Heart left ventricle (tissue), 16 donors: ENCODE results near the gene RPS19. TPM values are rescaled to one million over a fixed set of nuclear protein-coding genes. Genes with fewer than 3 reads are reported as not detected.
A peak's percentile ranks its signal among the peaks of the same experiment; 100 is the strongest.
"Not testable (repeated sequence)": the region's sequence is repeated elsewhere in the genome, so short reads cannot be mapped to it uniquely, and the experiment has no call there.

Experiments used
- ATAC-seq, 4 donors: fragments of 200-7000 bp; cut with Tn5 transposase; one replicate each; pipeline ENCODE4 v1.9.1; 2020 to 2022; ENCODE audit warnings: moderate library complexity in 4 of 4, mild to moderate bottlenecking in 3 of 4, moderate number of reproducible peaks in 1 of 4
- DNase-seq, 5 donors: peaks; one replicate each; pipeline ENCODE4 v3.0.0-alpha.2; 2020
- H3K27ac ChIP-seq, 12 donors: fragments of 200-600 bp; sonication (generic) in 4 of 12; one replicate each; pipeline versions ENCODE4 v1.5.0 to v1.8.0; 2016 to 2022; ENCODE audit warnings: mild to moderate bottlenecking in 2 of 12
- H3K27me3 ChIP-seq, 9 donors: fragments of 200-600 bp; sonication (generic) in 2 of 9; one replicate each; pipeline versions ENCODE4 v1.5.1 to v1.8.0; 2016 to 2022; ENCODE audit warnings: mild to moderate bottlenecking in 3 of 9
- H3K36me3 ChIP-seq, 9 donors: fragments of 200-600 bp; sonication (generic) in 2 of 9; one replicate each; pipeline versions ENCODE4 v1.5.0 to v1.8.0; 2018 to 2022; ENCODE audit warnings: mild to moderate bottlenecking in 2 of 9
- H3K4me1 ChIP-seq, 12 donors: fragments of 200-600 bp; sonication (generic) in 4 of 12; one replicate each; pipeline versions ENCODE4 v1.5.0 to v1.8.0; 2016 to 2022; ENCODE audit warnings: mild to moderate bottlenecking in 3 of 12
- H3K4me3 ChIP-seq, 12 donors: fragments of 200-600 bp; sonication (generic) in 4 of 12; one replicate each; pipeline versions ENCODE4 v1.5.0 to v1.8.0; 2017 to 2022; ENCODE audit warnings: mild to moderate bottlenecking in 9 of 12, moderate library complexity in 4 of 12
- H3K9me3 ChIP-seq, 12 donors: fragments of 200-600 bp; sonication (generic) in 4 of 12; one replicate each; pipeline versions ENCODE4 v1.5.0 to v1.8.0; 2016 to 2022; ENCODE audit warnings: mild to moderate bottlenecking in 1 of 12
- POLR2A ChIP-seq, 2 donors: fragments of 450-650 bp; IDR thresholded peaks; one replicate each; pipeline ENCODE4 v1.6.1; 2017; ENCODE audit warnings: antibody characterized with exemption in 2 of 2, mild to moderate bottlenecking in 2 of 2, moderate library complexity in 2 of 2
- whole genome bisulfite sequencing, 4 donors: extraction: QIAGEN DNeasy Blood & Tissue Kit in 2 of 4; methylation state at CpG; one replicate each; pipeline versions ENCODE4 v1.1.5 to v1.1.7; 2013 to 2018; 5-methylcytosine and 5-hydroxymethylcytosine counted together
- intact Hi-C, 10 donors: fragments of 100-400 bp; cut with DNase I; formaldehyde crosslinking; loops; one replicate each; pipeline versions ENCODE4 v1.11.1 to v1.14.2; 2022
- polyA plus RNA-seq, 2 donors: library from polyadenylated mRNA; stranded (reverse); fragments of 200-250 nt; gene quantifications; one replicate each; pipeline ENCODE4 v1.2.3, GENCODE V29; 2013
- total RNA-seq, 9 donors: library from RNA; depleted of rRNA in 2 of 9; stranded (reverse); fragments of >200 nt in 2 of 9; fragmentation: NEBNext Ultra II Directional in 3 of 9; extraction: Animal tissue kit (Norgen Biotek cat#: 25700) in 3 of 9; gene quantifications; one replicate each; pipeline versions ENCODE4 v1.1.0 to v1.2.4, GENCODE V29; 2016 to 2023
- TF ChIP-seq, protein P1 (sequence below), 12 donors: fragments of 200-600 bp; sonication (generic) in 4 of 12; IDR thresholded peaks; one replicate each; pipeline versions ENCODE4 v1.5.0 to v1.8.0; 2018 to 2022; ENCODE audit warnings: antibody characterized with exemption in 12 of 12, mild to moderate bottlenecking in 5 of 12
- donor health status: ischemic (EF 13 %, LVEDD 7.1; RV severe dilation, severe dysfunction).
- donor health status: healthy with polysubstance abuse.
- donor health status: DM: no; HTN: yes; CAD: no.
- donor health status: DM: no; HTN: no; CAD: no.
- donor health status: ischemic (EF 25% LVEDD 6.9; RV normal size, moderate dysfunction).
- donor health status: ischemic (EF 25% LVEDD 5.7; RV mildly dilated, moderate dysfunction).
- donor health status: healthy.
- donor health status: DM: yes; HTN: yes; CAD: no.
- donor health status: ischemic (EF 35%, LVEDD 5.7; RV mildly dilated, moderate dysfunction).
- donor health status: nonischemic (EF 11% LVEDD 7.7; RV severe dilation, severe dysfunction).
- donor health status: DM: yes; HTN: yes; CAD: no.
- donor health status: PGD.
- donor health status: ischemic (EF 29% LVEDD 5.4; RV normal size, mild dysfunction).
- donor health status: nonischemic (EF 23%, LVEDD 6.1; RV moderate dilation, normal function).

The RPS19 gene
- total and polyA plus RNA-seq, 11 donors = 161 to 1,676 (median 668) TPM

DNA sequence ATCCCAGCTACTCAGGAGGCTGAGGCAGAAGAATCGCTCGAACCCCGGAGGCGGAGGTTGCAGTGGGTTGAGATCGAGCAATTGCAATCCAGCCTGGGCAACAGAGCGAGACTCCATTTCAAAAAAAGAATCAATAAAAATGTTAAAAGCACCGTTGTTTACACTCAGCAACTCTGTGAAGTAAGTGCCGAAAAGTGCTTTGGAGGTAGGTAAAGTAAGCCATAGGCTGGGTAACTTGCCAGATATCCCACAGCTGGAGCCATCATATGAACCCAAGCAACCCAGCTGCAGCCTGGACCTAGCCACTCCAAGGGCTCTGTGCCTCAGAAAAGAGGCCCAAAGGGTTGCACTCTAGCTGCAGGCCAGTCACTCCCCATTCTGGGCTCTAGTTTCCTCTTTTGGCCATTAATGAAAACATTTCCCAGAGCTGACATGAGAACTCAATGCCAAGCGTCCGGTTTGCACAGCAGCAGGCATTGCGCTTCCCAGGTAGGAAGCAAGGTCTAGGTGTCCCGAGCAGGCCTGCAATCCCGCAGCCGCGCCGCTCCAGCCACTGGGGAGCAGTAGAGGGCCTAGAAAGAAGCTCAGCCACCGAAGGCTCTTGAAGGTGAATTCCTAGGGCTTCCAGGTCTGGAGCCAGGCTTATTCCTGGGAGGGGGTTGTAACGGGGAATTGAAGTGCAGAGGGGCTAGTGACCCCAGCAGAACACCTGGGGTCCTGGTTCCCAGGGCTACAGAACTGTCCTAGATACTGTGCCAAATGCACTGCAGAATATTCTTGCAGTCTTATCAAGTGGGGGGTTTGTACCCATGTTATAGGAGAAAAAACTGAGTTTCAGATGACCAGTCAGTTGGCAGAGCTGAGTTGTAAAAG is 13.0 kb downstream of the RPS19 start:
- peaks cover 0 to 96% (median 20%) of the 10 kb centered on the region in 12 donors for H3K4me1 ChIP-seq
- H3K4me3 ChIP-seq = no peak overlapping the region
- no peaks in the 10 kb centered on the region for H3K27me3 ChIP-seq
- TF ChIP-seq, protein P1, sequence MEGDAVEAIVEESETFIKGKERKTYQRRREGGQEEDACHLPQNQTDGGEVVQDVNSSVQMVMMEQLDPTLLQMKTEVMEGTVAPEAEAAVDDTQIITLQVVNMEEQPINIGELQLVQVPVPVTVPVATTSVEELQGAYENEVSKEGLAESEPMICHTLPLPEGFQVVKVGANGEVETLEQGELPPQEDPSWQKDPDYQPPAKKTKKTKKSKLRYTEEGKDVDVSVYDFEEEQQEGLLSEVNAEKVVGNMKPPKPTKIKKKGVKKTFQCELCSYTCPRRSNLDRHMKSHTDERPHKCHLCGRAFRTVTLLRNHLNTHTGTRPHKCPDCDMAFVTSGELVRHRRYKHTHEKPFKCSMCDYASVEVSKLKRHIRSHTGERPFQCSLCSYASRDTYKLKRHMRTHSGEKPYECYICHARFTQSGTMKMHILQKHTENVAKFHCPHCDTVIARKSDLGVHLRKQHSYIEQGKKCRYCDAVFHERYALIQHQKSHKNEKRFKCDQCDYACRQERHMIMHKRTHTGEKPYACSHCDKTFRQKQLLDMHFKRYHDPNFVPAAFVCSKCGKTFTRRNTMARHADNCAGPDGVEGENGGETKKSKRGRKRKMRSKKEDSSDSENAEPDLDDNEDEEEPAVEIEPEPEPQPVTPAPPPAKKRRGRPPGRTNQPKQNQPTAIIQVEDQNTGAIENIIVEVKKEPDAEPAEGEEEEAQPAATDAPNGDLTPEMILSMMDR (IDR thresholded peaks at IDR 0.05) = peak; percentile 52 to 72 (median 64)
- TF ChIP-seq POLR2A (IDR thresholded peaks at IDR 0.05) = no peak
- 54 to 61% (median 54%) methylated on average over 18 of the region's 18 CpGs for WGBS, 4 donors
- DNase-seq = peak; percentile 53 to 84 (median 65)
- no peaks in the 10 kb centered on the region for H3K9me3 ChIP-seq
- intact Hi-C loops = loop anchor here (1.0 to 10.0 kb wide), 8 partner anchors 59 to 362 kb away; partner anchors contain the start of gene RABAC1 (in 2 of the 10)
- peak; percentile 38 to 71 (median 65) for ATAC-seq
- H3K36me3 ChIP-seq = peaks cover 0 to 43% (median 39%) of the 10 kb centered on the region in 9 donors
- H3K27ac ChIP-seq = peak overlapping the region in 4 of 12 donors; percentile 4 to 86 (median 25)

DNA sequence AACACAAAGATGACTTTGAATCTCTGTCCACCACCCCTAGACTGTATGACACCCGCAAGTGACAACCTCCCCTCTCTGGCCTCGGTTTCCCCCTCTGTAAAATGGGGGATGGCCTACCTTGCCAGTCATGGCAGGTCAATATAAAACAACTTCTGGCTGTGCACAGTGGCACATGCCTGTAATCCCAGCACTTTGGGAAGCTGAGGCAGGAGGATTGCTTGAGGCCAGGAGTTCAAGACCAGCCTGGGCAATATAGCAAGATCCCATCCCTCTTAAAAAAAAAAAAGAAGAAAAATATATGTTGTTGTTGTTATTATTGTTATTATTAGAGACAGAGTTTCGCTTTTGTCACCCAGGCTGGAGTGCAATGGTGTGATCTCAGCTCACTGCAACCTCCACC is 15.9 kb downstream of the RPS19 start:
- 78 to 90% (median 85%) methylated on average over 3 of the region's 3 CpGs for WGBS, 4 donors
- not testable (repeated sequence) for H3K4me3 ChIP-seq, H3K9me3 ChIP-seq, H3K27me3 ChIP-seq, DNase-seq, ATAC-seq
- Histone ChIP-seq H3K36me3 (peaks cover 0 to 14% (median 11%) of the 10 kb centered on the region in 9 donors), H3K4me1 (peaks cover 0 to 72% (median 11%) of the 10 kb centered on the region in 12 donors), H3K27ac (peak overlapping the region in 1 of 12 donors; percentile 79)
- intact Hi-C loops = loop anchor here in 3 of 10 donors (5.0 to 10.0 kb wide), 3 partner anchors 56 to 359 kb away; no protein-coding TSS in a partner anchor

DNA sequence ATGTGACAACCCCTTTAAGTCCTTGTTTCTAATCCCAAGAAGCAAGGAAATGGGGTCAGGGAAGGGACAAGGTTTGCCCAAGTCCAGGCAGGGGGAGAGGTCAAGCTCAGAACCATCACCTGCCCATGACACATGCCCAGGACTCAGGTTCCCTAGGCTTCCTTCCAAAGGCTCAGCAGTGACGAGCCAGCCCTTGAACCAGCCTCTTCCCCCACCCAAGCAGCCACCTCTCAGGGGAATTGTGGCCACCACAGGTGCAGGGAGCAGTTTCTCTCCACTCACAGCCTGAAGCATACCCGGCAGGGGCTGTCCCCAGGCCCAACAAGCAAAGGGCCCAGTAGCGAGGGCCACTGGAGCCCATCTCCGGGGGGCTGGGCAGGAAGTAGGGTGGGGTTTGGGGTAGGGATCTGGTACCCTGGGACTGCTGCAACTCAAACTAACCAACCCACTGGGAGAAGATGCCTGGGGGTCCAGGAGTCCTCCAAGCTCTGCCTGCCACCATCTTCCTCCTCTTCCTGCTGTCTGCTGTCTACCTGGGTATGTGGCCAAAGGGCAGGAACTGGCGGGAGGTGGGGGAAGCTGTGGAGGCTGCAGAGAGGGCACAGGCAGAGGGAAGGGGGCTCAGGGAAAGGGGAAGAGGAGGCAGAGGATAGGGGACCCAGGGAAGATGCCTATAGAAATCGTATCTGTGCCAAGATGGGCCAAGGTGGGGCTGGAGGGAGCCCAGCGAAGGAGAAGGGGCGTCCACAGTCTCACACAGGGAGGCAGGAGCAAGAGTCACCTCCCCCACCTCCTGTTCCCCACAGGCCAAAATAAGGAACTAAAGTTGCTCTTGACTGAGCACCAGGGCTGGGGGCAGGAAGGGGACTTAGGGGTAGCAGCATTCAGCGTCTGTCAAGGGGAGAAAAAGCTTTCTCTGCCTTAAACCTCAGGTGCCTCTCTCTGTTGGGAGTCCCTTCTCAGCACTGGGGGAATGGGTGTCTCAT is 17.1 kb downstream of the RPS19 start, which contains the start of gene CD79A:
Gene CD79A, plus strand, starts transcription at position 433 of the 986 bp plus-strand sequence. Its CDS starts 26 bp downstream, at position 459.
- Histone ChIP-seq H3K27ac (peak within 1 kb of the TSS in 1 of 12 donors; percentile 79), H3K27me3 (no peaks in the 10 kb centered on the region), H3K4me1 (peaks cover 0 to 63% (median 3%) of the 10 kb centered on the region in 12 donors), H3K36me3 (peaks cover 0 to 2% (median under 1%) of the 10 kb centered on the region in 9 donors), H3K9me3 (no peaks in the 10 kb centered on the region), H3K4me3 (no peak within 1 kb of the TSS)
- DNase-seq (no peak), ATAC-seq (peak in 2 of 4 donors; percentile 10 to 28)
- WGBS, 4 donors = 58 to 81% (median 76%) methylated on average over 6 to 9 of the region's 9 CpGs
- intact Hi-C loops = loop anchor here in 3 of 10 donors (5.0 to 10.0 kb wide), 3 partner anchors 55 to 358 kb away; no protein-coding TSS in a partner anchor
- TF ChIP-seq POLR2A (IDR thresholded peaks at IDR 0.05) = no peak
- TF ChIP-seq, protein P1 (IDR thresholded peaks at IDR 0.05) = no peak
